HepG2 (cell line): ENCODE measurements around the gene ZBTB8OS. TPM values are rescaled to one million over a fixed set of nuclear protein-coding genes. Genes with fewer than 3 reads are reported as not detected.

Experiments
- CBX1 ChIP-seq: IDR thresholded peaks from one replicate; pipeline ENCODE4 v1.6.1; 2016; ENCODE audit warnings: antibody characterized with exemption, low read depth
- CBX5 ChIP-seq: sonication (generic); formaldehyde crosslinking; IDR thresholded peaks from 2 replicates; pipeline ENCODE4 v1.4.0; 2020; ENCODE audit warnings: missing genetic modification reagents, borderline replicate concordance
- GATAD1 ChIP-seq: IDR thresholded peaks from 2 replicates; pipeline ENCODE4 v1.6.1; 2016; ENCODE audit warnings: missing genetic modification reagents, missing compliant biosample characterization
- HDAC1 ChIP-seq: sonication (generic); formaldehyde crosslinking; IDR thresholded peaks from 2 replicates; pipeline ENCODE4 v1.5.1; 2020; ENCODE audit warnings: mild to moderate bottlenecking, missing genetic modification reagents
- HIVEP1 ChIP-seq: sonication (generic); formaldehyde crosslinking; IDR thresholded peaks from 2 replicates; pipeline ENCODE4 v1.4.0; 2020; ENCODE audit warnings: mild to moderate bottlenecking, missing genetic modification reagents
- NBN ChIP-seq: fragments of 450-650 bp; conservative IDR thresholded peaks from 2 replicates; pipeline ENCODE4 v1.6.1; 2017
- NFYC ChIP-seq: IDR thresholded peaks from 2 replicates; pipeline ENCODE4 v1.6.1; 2016; ENCODE audit warnings: missing genetic modification reagents, missing compliant biosample characterization
- NR2F2 ChIP-seq: IDR thresholded peaks from 2 replicates; pipeline ENCODE4 v1.6.1; 2012; ENCODE audit warnings: low read depth, inconsistent platforms, borderline replicate concordance
- PAX8 ChIP-seq: sonication (generic); formaldehyde crosslinking; IDR thresholded peaks from 2 replicates; pipeline ENCODE4 v1.8.0; 2022; ENCODE audit warnings: mild to moderate bottlenecking, missing genetic modification reagents, borderline replicate concordance
- PITX1 ChIP-seq: sonication (generic); formaldehyde crosslinking; IDR thresholded peaks from 2 replicates; pipeline ENCODE4 v1.5.1; 2020; ENCODE audit warnings: mild to moderate bottlenecking, missing genetic modification reagents
- RNF2 ChIP-seq: fragments of 450-650 bp; conservative IDR thresholded peaks from 2 replicates; pipeline ENCODE4 v1.6.1; 2016; ENCODE audit warnings: low read depth
- SALL1 ChIP-seq: sonication (generic); formaldehyde crosslinking; IDR thresholded peaks from 2 replicates; pipeline ENCODE4 v1.8.0; 2022; ENCODE audit warnings: mild to moderate bottlenecking, missing genetic modification reagents
- TOPORS ChIP-seq: sonication (generic); formaldehyde crosslinking; IDR thresholded peaks from 2 replicates; pipeline ENCODE4 v1.8.0; 2023; ENCODE audit warnings: mild to moderate bottlenecking, missing genetic modification reagents
- ZNF274 ChIP-seq: sonication (generic); formaldehyde crosslinking; IDR thresholded peaks from 2 replicates; pipeline ENCODE4 v1.5.1; 2020; ENCODE audit warnings: mild to moderate bottlenecking, missing genetic modification reagents
- ZNF33A ChIP-seq: sonication (generic); formaldehyde crosslinking; IDR thresholded peaks from 2 replicates; pipeline ENCODE4 v1.5.1; 2020; ENCODE audit warnings: missing genetic modification reagents, mild to moderate bottlenecking, moderate library complexity, borderline replicate concordance
- ZNF737 ChIP-seq: sonication (generic); formaldehyde crosslinking; IDR thresholded peaks from 2 replicates; pipeline ENCODE4 v1.5.0; 2020; ENCODE audit warnings: missing genetic modification reagents, mild to moderate bottlenecking, borderline replicate concordance
- polyA plus RNA-seq, 8 experiments: library from polyadenylated mRNA; depleted of rRNA in 3 of 8; stranded (reverse) in 7 of 8; unstranded in 1 of 8; fragments of >200 nt; fragmentation: Illumina TruSeq in 4 of 8; extraction: Trizol in 4 of 8; gene quantifications; 2 replicates each; pipeline versions ENCODE4 v1.2.1 to v1.2.3, GENCODE V29; 2011 to 2016; ENCODE audit warnings: low read depth in 4 of 8, missing spikeins in 1 of 8, mixed read lengths in 1 of 8; ENCODE audit not compliant: insufficient read depth in 1 of 8
- total RNA-seq, 5 experiments: library from RNA; depleted of rRNA; stranded (reverse); fragments of >200 nt; fragmentation: Illumina TruSeq; extraction: Trizol; gene quantifications; 2 replicates each; pipeline ENCODE4 v1.2.3, GENCODE V29; 2016; ENCODE audit warnings: low read depth in 1 of 5
- TF ChIP-seq, protein P1 (sequence below): IDR thresholded peaks from 2 replicates; pipeline ENCODE4 v1.6.1; 2016; ENCODE audit warnings: missing compliant biosample characterization, missing genetic modification reagents, borderline replicate concordance
- TF ChIP-seq, protein P2 (sequence below): IDR thresholded peaks from 2 replicates; pipeline ENCODE4 v1.6.1; 2016
- TF ChIP-seq, protein P3 (sequence below): sonication (generic); formaldehyde crosslinking; IDR thresholded peaks from 2 replicates; pipeline ENCODE4 v1.5.1; 2020; ENCODE audit warnings: missing genetic modification reagents, mild to moderate bottlenecking, borderline replicate concordance
- TF ChIP-seq, protein P4 (sequence below): IDR thresholded peaks from 2 replicates; pipeline ENCODE4 v1.6.1; 2016; ENCODE audit warnings: mild to moderate bottlenecking
- TF ChIP-seq, protein P5 (sequence below): sonication (generic); formaldehyde crosslinking; IDR thresholded peaks from 2 replicates; pipeline ENCODE4 v1.4.0; 2020; ENCODE audit warnings: missing genetic modification reagents, mild to moderate bottlenecking, borderline replicate concordance

The ZBTB8OS gene
- total and polyA plus RNA-seq, 2 of the 13 experiments (the other 11 are each of a cell fraction or from before 2014, with no cell fraction given): 57.7 to 84.8 TPM

DNA sequence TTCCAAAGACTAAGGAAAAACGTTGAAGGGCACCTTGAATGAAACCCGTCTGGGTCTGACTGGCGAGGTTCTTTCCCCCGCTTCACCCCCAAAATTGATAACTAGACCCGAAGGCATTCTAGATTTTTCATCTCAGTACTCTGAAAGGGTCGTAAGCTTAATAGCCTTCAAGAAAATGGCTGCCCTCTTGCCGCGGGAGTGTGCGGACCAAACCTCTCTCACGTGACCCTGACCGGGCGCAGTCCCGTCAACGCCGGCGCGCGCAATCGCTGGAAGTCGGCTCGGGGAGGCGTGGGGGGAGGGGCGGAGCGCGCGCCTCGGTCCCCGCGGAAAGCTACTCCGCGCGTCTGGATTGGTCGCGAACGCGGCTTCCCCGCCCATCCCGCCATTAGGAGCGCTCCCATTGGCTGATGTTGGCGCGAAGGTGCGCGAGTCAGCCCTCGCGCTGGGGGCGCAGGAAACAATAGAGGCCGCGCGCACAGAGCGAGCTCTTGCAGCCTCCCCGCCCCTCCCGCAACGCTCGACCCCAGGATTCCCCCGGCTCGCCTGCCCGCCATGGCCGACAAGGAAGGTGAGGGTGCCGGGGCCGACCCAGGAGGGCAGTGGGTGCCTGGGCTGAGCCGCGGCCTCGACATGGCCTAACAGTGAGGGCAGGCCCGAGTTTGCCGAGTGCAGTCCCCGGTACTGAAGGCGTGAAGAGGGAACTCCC lies 556 bp upstream of the ZBTB8OS start, which contains the start of gene RBBP4 (continued):
- 0 out of 2 replicates have a peak, but pooled peaks have one; percentile 12 for TF ChIP-seq ZNF33A
- TF ChIP-seq NFYC (CRISPR knock-in tag): peak; percentile 95
- TF ChIP-seq, protein P1, sequence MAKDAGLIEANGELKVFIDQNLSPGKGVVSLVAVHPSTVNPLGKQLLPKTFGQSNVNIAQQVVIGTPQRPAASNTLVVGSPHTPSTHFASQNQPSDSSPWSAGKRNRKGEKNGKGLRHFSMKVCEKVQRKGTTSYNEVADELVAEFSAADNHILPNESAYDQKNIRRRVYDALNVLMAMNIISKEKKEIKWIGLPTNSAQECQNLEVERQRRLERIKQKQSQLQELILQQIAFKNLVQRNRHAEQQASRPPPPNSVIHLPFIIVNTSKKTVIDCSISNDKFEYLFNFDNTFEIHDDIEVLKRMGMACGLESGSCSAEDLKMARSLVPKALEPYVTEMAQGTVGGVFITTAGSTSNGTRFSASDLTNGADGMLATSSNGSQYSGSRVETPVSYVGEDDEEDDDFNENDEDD: peak; percentile 96; the same call in 1 of the 2 replicates
- TF ChIP-seq RNF2: peak; percentile 96
- TF ChIP-seq HDAC1 (CRISPR knock-in tag): peak; percentile 81
- TF ChIP-seq PAX8 (CRISPR knock-in tag): peak; percentile 95; the same call in 1 of the 2 replicates
- TF ChIP-seq, protein P2, sequence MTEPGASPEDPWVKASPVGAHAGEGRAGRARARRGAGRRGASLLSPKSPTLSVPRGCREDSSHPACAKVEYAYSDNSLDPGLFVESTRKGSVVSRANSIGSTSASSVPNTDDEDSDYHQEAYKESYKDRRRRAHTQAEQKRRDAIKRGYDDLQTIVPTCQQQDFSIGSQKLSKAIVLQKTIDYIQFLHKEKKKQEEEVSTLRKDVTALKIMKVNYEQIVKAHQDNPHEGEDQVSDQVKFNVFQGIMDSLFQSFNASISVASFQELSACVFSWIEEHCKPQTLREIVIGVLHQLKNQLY (CRISPR knock-in tag): peak; percentile 53; the same call in 1 of the 2 replicates
- no peak for TF ChIP-seq CBX5 (CRISPR knock-in tag)
- peak; percentile 35 for TF ChIP-seq PITX1
- TF ChIP-seq ZNF737 (CRISPR knock-in tag): 0 out of 2 replicates have a peak, but pooled peaks have one; percentile 61
- TF ChIP-seq SALL1 (CRISPR knock-in tag): peak; percentile 84
- TF ChIP-seq NBN: no peak
- TF ChIP-seq TOPORS (CRISPR knock-in tag): peak; percentile 70
- peak; percentile 68 for TF ChIP-seq GATAD1 (CRISPR knock-in tag)
- peak; percentile 64 for TF ChIP-seq CBX1
- peak; percentile 92 for TF ChIP-seq ZNF274
- TF ChIP-seq, protein P3, sequence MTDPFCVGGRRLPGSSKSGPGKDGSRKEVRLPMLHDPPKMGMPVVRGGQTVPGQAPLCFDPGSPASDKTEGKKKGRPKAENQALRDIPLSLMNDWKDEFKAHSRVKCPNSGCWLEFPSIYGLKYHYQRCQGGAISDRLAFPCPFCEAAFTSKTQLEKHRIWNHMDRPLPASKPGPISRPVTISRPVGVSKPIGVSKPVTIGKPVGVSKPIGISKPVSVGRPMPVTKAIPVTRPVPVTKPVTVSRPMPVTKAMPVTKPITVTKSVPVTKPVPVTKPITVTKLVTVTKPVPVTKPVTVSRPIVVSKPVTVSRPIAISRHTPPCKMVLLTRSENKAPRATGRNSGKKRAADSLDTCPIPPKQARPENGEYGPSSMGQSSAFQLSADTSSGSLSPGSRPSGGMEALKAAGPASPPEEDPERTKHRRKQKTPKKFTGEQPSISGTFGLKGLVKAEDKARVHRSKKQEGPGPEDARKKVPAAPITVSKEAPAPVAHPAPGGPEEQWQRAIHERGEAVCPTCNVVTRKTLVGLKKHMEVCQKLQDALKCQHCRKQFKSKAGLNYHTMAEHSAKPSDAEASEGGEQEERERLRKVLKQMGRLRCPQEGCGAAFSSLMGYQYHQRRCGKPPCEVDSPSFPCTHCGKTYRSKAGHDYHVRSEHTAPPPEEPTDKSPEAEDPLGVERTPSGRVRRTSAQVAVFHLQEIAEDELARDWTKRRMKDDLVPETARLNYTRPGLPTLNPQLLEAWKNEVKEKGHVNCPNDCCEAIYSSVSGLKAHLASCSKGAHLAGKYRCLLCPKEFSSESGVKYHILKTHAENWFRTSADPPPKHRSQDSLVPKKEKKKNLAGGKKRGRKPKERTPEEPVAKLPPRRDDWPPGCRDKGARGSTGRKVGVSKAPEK (CRISPR knock-in tag): peak; percentile 32; the same call in 1 of the 2 replicates
- TF ChIP-seq, protein P4, sequence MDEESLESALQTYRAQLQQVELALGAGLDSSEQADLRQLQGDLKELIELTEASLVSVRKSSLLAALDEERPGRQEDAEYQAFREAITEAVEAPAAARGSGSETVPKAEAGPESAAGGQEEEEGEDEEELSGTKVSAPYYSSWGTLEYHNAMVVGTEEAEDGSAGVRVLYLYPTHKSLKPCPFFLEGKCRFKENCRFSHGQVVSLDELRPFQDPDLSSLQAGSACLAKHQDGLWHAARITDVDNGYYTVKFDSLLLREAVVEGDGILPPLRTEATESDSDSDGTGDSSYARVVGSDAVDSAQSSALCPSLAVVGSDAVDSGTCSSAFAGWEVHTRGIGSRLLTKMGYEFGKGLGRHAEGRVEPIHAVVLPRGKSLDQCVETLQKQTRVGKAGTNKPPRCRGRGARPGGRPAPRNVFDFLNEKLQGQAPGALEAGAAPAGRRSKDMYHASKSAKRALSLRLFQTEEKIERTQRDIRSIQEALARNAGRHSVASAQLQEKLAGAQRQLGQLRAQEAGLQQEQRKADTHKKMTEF (CRISPR knock-in tag): peak; percentile 80
- TF ChIP-seq NR2F2: no peak
- TF ChIP-seq, protein P5, sequence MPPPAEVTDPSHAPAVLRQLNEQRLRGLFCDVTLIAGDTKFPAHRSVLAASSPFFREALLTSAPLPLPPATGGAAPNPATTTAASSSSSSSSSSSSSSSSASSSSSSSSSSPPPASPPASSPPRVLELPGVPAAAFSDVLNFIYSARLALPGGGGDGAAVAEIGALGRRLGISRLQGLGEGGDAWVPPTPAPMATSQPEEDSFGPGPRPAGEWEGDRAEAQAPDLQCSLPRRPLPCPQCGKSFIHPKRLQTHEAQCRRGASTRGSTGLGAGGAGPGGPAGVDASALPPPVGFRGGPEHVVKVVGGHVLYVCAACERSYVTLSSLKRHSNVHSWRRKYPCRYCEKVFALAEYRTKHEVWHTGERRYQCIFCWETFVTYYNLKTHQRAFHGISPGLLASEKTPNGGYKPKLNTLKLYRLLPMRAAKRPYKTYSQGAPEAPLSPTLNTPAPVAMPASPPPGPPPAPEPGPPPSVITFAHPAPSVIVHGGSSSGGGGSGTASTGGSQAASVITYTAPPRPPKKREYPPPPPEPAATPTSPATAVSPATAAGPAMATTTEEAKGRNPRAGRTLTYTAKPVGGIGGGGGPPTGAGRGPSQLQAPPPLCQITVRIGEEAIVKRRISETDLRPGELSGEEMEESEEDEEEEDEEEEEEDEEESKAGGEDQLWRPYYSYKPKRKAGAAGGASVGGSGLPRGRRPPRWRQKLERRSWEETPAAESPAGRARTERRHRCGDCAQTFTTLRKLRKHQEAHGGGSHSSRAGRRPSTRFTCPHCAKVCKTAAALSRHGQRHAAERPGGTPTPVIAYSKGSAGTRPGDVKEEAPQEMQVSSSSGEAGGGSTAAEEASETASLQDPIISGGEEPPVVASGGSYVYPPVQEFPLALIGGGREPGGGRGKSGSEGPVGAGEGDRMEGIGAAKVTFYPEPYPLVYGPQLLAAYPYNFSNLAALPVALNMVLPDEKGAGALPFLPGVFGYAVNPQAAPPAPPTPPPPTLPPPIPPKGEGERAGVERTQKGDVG (CRISPR knock-in tag): peak; percentile 13; the same call in 1 of the 2 replicates
- TF ChIP-seq HIVEP1: peak; percentile 94
